B cell (primary cell): ENCODE measurements around the gene MYB.

Experiments used
- CTCF ChIP-seq: fragments of 200-600 bp; IDR thresholded peaks from one replicate; pipeline ENCODE4 v1.8.0; 2022; ENCODE audit warnings: antibody characterized with exemption, mild to moderate bottlenecking
- EZH2 ChIP-seq: IDR thresholded peaks from 2 replicates; pipeline ENCODE4 v1.6.1; 2012; ENCODE audit warnings: borderline replicate concordance, low read depth, mild to moderate bottlenecking, moderate library complexity, low read length; ENCODE audit not compliant: insufficient read depth, poor library complexity, severe bottlenecking

DNA sequence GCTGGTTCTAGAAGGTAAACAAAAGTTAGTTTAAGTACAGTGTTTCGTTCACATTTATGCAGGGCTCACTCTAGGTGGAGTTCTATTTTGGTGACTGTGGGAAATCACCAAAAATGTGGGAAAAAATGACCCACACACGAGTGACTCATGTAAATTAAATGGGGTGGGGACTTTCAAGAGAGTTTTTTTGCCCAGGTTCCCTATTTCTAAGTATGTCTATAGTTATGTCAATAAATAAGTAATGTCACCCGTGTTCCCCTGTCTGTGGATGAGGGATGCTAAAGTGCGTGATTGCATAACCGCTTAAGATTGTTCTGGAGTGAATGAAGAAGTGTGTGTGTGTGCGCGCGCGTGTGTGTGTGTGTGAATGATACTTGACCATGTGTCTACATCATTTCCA lies 69.1 kb downstream of the MYB start:
- TF ChIP-seq CTCF: no peak
- TF ChIP-seq EZH2: no peak
